SK-N-SH treated with all-trans-retinoic acid at 6 μM for 48 hours (cell line): Measurements from ENCODE around the gene PHYH.

Experiments
- ATAC-seq: fragments of 200-7000 bp; cut with Tn5 transposase; 3 replicates; pipeline ENCODE4 v1.9.1; 2020; ENCODE audit warnings: mild to moderate bottlenecking, moderate library complexity
- BACH2 ChIP-seq: fragments of 250-450 bp; sonication (Bioruptor Pico); IDR thresholded peaks from 2 replicates; pipeline ENCODE4 v1.9.0; 2021; ENCODE audit warnings: mild to moderate bottlenecking, borderline replicate concordance
- CSRNP3 ChIP-seq: fragments of 250-450 bp; sonication (Bioruptor Pico); IDR thresholded peaks from 2 replicates; pipeline ENCODE4 v1.5.1; 2021; ENCODE audit warnings: mild to moderate bottlenecking, moderate library complexity
- GLIS3 ChIP-seq: fragments of 250-450 bp; sonication (Bioruptor Pico); IDR thresholded peaks from 2 replicates; pipeline ENCODE4 v1.5.0; 2020; ENCODE audit warnings: mild to moderate bottlenecking, moderate library complexity
- PATZ1 ChIP-seq: fragments of 250-450 bp; sonication (Bioruptor Pico); IDR thresholded peaks from 2 replicates; pipeline ENCODE4 v1.8.0; 2020; ENCODE audit warnings: mild to moderate bottlenecking, moderate library complexity, borderline replicate concordance
- POU6F1 ChIP-seq: fragments of 250-450 bp; sonication (Bioruptor Pico); IDR thresholded peaks from 2 replicates; pipeline ENCODE4 v1.8.0; 2021; ENCODE audit warnings: low read depth, mild to moderate bottlenecking, moderate library complexity, borderline replicate concordance
- PPARA ChIP-seq: fragments of 250-450 bp; sonication (Bioruptor Pico); IDR thresholded peaks from 2 replicates; pipeline ENCODE4 v1.5.0; 2020; ENCODE audit warnings: mild to moderate bottlenecking, borderline replicate concordance
- RARB ChIP-seq: fragments of 250-450 bp; sonication (Bioruptor Pico); IDR thresholded peaks from 2 replicates; pipeline ENCODE4 v1.8.0; 2021; ENCODE audit warnings: mild to moderate bottlenecking, moderate library complexity
- SNAI2 ChIP-seq: fragments of 250-450 bp; sonication (Bioruptor Pico); IDR thresholded peaks from 2 replicates; pipeline ENCODE4 v1.5.0; 2020; ENCODE audit warnings: mild to moderate bottlenecking, moderate library complexity
- TCF4 ChIP-seq: fragments of 250-450 bp; sonication (Bioruptor Pico); IDR thresholded peaks from 2 replicates; pipeline ENCODE4 v1.8.0; 2021; ENCODE audit warnings: mild to moderate bottlenecking, moderate library complexity, borderline replicate concordance
- TOX ChIP-seq: fragments of 250-450 bp; sonication (Bioruptor Pico); IDR thresholded peaks from 2 replicates; pipeline ENCODE4 v1.8.0; 2021; ENCODE audit warnings: mild to moderate bottlenecking, moderate library complexity, borderline replicate concordance
- TSHZ2 ChIP-seq: fragments of 250-450 bp; sonication (Bioruptor Pico); IDR thresholded peaks from 2 replicates; pipeline ENCODE4 v1.5.0; 2020; ENCODE audit warnings: mild to moderate bottlenecking, moderate library complexity
- ZC3H10 ChIP-seq: fragments of 250-450 bp; sonication (Bioruptor Pico); IDR thresholded peaks from 2 replicates; pipeline ENCODE4 v1.5.1; 2021; ENCODE audit warnings: mild to moderate bottlenecking, moderate library complexity
- ZNF70 ChIP-seq: fragments of 450-650 bp; formaldehyde crosslinking; IDR thresholded peaks from 2 replicates; pipeline ENCODE4 v1.5.0; 2020; ENCODE audit warnings: mild to moderate bottlenecking, moderate library complexity
- ZNF8 ChIP-seq: fragments of 450-650 bp; formaldehyde crosslinking; IDR thresholded peaks from 2 replicates; pipeline ENCODE4 v1.5.0; 2020; ENCODE audit warnings: mild to moderate bottlenecking, moderate library complexity

The PHYH gene

GRCh38 chr10:13340626-13341376 is 40.9 kb upstream of the PHYH start:
- ATAC-seq = no peak
- TF ChIP-seq ZNF8 (CRISPR knock-in tag) (no peak), RARB (CRISPR knock-in tag) (no peak), BACH2 (no peak), POU6F1 (no peak), PATZ1 (no peak), TSHZ2 (CRISPR knock-in tag) (no peak), ZC3H10 (CRISPR knock-in tag) (no peak), ZNF70 (no peak)

GRCh38 chr10:13340068-13340467 is 40.2 kb upstream of the PHYH start:
- peak; percentile 24; the same call in 1 of the 3 replicates for ATAC-seq
- TF ChIP-seq TSHZ2 (CRISPR knock-in tag) = 0 out of 2 replicates have a peak, but pooled peaks have one; percentile 26
- no peak for TF ChIP-seq GLIS3
- TF ChIP-seq TCF4 (CRISPR knock-in tag) = peak; percentile 50; the same call in 1 of the 2 replicates
- TF ChIP-seq BACH2 = no peak
- TF ChIP-seq, all 23 proteins: peak for 2

- TF ChIP-seq TCF4 (CRISPR knock-in tag) (0 out of 2 replicates have a peak, but pooled peaks have one; percentile 37), GLIS3 (no peak)
Observed at GRCh38 chr10:13338390-13339110, 38.7 kb upstream of the PHYH start.

GRCh38 chr10:13337827-13338196 is 37.9 kb upstream of the PHYH start:
- ATAC-seq = no peak
- TF ChIP-seq POU6F1 (no peak), GLIS3 (no peak), PPARA (CRISPR knock-in tag) (no peak), TCF4 (CRISPR knock-in tag) (no peak), SNAI2 (CRISPR knock-in tag) (no peak), CSRNP3 (CRISPR knock-in tag) (no peak), TOX (CRISPR knock-in tag) (no peak)

More at GRCh38 chr10:13338390-13339110, 38.7 kb upstream of the PHYH start:
- ATAC-seq = peak; percentile 89
